A549 (cell line): Measurements from ENCODE around the gene MADCAM1. TPM values are rescaled to one million over a fixed set of nuclear protein-coding genes. Genes with fewer than 3 reads are reported as not detected.

Source experiments
- ATAC-seq, 2 experiments: fragments of 200-7000 bp in 1 of 2; fragments of >200 bp in 1 of 2; cut with Nextera tagmentation in 1 of 2; cut with Tn5 transposase in 1 of 2; 3 replicates each; pipeline versions ENCODE4 v1.8.0 to v1.9.1; 2018 to 2020; ENCODE audit warnings: mild to moderate bottlenecking in 1 of 2, moderate library complexity in 1 of 2
- CTCF ChIA-PET: fragments of 300-600 bp; sonication (Branson Sonifier 250); formaldehyde crosslinking; extraction: SDS; loops from one replicate; lab custom pipeline; 2021; ENCODE audit warnings: antibody characterized with exemption, inconsistent platforms; lab: Yijun Ruan, JAX
- POLR2A ChIA-PET: fragments of 350-600 bp; formaldehyde crosslinking; extraction: SDS; loops from one replicate; lab custom pipeline; 2021; ENCODE audit warnings: antibody characterized with exemption, inconsistent platforms; lab: Yijun Ruan, JAX
- DNase-seq, 2 experiments: peaks; one replicate each; pipeline versions ENCODE4 v3.0.0 to v3.0.0-alpha.2; 2011 to 2016; ENCODE audit warnings: low read depth in 1 of 2, low spot score in 1 of 2
- FAIRE-seq: peaks from 2 replicates; lab custom pipeline; 2011; peaks lifted over from hg19 to GRCh38; lab: Jason Lieb, UNC
- H3K27ac ChIP-seq, 2 experiments: fragments of >200 bp; sonication (Bioruptor Twin); formaldehyde crosslinking; 3 replicates each; pipeline ENCODE4 v1.5.1; 2016 to 2017
- H3K4me1 ChIP-seq: fragments of >200 bp; sonication (Bioruptor Twin); formaldehyde crosslinking; 3 replicates; pipeline ENCODE4 v1.6.1; 2016
- H3K4me2 ChIP-seq: fragments of >200 bp; sonication (Bioruptor Twin); formaldehyde crosslinking; 3 replicates; pipeline ENCODE4 v1.6.1; 2016
- H3K4me3 ChIP-seq: fragments of >200 bp; sonication (Bioruptor Twin); formaldehyde crosslinking; 3 replicates; pipeline ENCODE4 v1.5.1; 2016
- H3K9me3 ChIP-seq: fragments of >200 bp; sonication (Bioruptor Twin); formaldehyde crosslinking; 3 replicates; pipeline ENCODE4 v1.6.1; 2016
- BHLHE40 ChIP-seq: IDR thresholded peaks from 2 replicates; pipeline ENCODE4 v1.6.1; 2012; ENCODE audit warnings: low read depth, low read length, inconsistent platforms
- CBX8 ChIP-seq: fragments of 200-600 bp; sonication (generic); IDR thresholded peaks from 2 replicates; pipeline ENCODE4 v1.6.1; 2016
- CHD4 ChIP-seq: fragments of 200-600 bp; sonication (generic); IDR thresholded peaks from 2 replicates; pipeline ENCODE4 v1.6.1; 2016; ENCODE audit warnings: antibody characterized with exemption, mild to moderate bottlenecking, borderline replicate concordance
- E2F6 ChIP-seq: IDR thresholded peaks from 2 replicates; pipeline ENCODE4 v1.6.1; 2012; ENCODE audit warnings: low read depth, borderline replicate concordance
- FOSB ChIP-seq: fragments of 250-450 bp; sonication (Bioruptor Pico); IDR thresholded peaks from 2 replicates; pipeline ENCODE4 v1.5.0; 2020; ENCODE audit warnings: mild to moderate bottlenecking, moderate library complexity
- FOSL2 ChIP-seq, 2 experiments: fragments of 450-650 bp in 1 of 2; fragments of >200 bp in 1 of 2; sonication (Bioruptor Twin) in 1 of 2; formaldehyde crosslinking; IDR thresholded peaks; 2 replicates each; pipeline versions ENCODE4 v1.5.0 to v1.6.1; 2016 to 2020; ENCODE audit warnings: mild to moderate bottlenecking in 1 of 2, moderate library complexity in 1 of 2
- HES2 ChIP-seq: fragments of >200 bp; sonication (Bioruptor Twin); formaldehyde crosslinking; IDR thresholded peaks from 2 replicates; pipeline ENCODE4 v1.6.1; 2016
- HOXA7 ChIP-seq: fragments of 250-450 bp; sonication (Bioruptor Pico); IDR thresholded peaks from 2 replicates; pipeline ENCODE4 v1.5.0; 2020; ENCODE audit warnings: mild to moderate bottlenecking, moderate library complexity
- MYC ChIP-seq: IDR thresholded peaks from 2 replicates; pipeline ENCODE4 v1.6.1; 2012; ENCODE audit warnings: mild to moderate bottlenecking, inconsistent platforms, low read length, improper control_type of control experiment, borderline replicate concordance
- POLR2AphosphoS2 ChIP-seq: conservative IDR thresholded peaks from 2 replicates; pipeline ENCODE4 v1.6.1; 2012; ENCODE audit warnings: low read length, improper control_type of control experiment, inconsistent platforms
- RCOR1 ChIP-seq: fragments of 150-350 bp; IDR thresholded peaks from 2 replicates; pipeline ENCODE4 v1.6.1; 2014; ENCODE audit warnings: antibody characterized with exemption, low read length, low read depth
- REST ChIP-seq: fragments of 200-600 bp; sonication (generic); IDR thresholded peaks from 2 replicates; pipeline ENCODE4 v1.6.1; 2016; ENCODE audit warnings: antibody characterized with exemption, mild to moderate bottlenecking, moderate library complexity
- RNF2 ChIP-seq: fragments of 200-600 bp; sonication (generic); IDR thresholded peaks from 2 replicates; pipeline ENCODE4 v1.6.1; 2016; ENCODE audit warnings: low read depth, mild to moderate bottlenecking, antibody characterized with exemption, moderate library complexity, borderline replicate concordance
- ZNF302 ChIP-seq: fragments of 250-450 bp; sonication (Bioruptor Pico); IDR thresholded peaks from 2 replicates; pipeline ENCODE4 v1.9.0; 2021; ENCODE audit warnings: inconsistent platforms, mild to moderate bottlenecking, moderate library complexity
- WGBS: methylation state at CpG from one replicate; pipeline ENCODE4 v1.1.6; 2017; ENCODE audit errors: missing lambda C conversion rate; 5-methylcytosine and 5-hydroxymethylcytosine counted together
- polyA plus RNA-seq, 4 experiments: library from polyadenylated mRNA; depleted of rRNA in 3 of 4; stranded (reverse); fragments of >200 nt; fragmentation: RNase III in 1 of 4; extraction: RNeasy Plus Mini Kit Qiagen cat#74134 plus additional on column Dnase treatment in 1 of 4; gene quantifications; 2 replicates in 3 of 4; 3 replicates in 1 of 4; pipeline ENCODE4 v1.2.3, GENCODE V29; 2011 to 2017
- TF ChIP-seq, protein P1 (sequence below): fragments of >200 bp; sonication (Bioruptor Twin); formaldehyde crosslinking; IDR thresholded peaks from 3 replicates; pipeline ENCODE4 v1.6.1; 2016

The MADCAM1 gene
- polyA plus RNA-seq, 2 of the 4 experiments (the other 2 are of a cell fraction): 0.06 to 0.25 TPM

DNA sequence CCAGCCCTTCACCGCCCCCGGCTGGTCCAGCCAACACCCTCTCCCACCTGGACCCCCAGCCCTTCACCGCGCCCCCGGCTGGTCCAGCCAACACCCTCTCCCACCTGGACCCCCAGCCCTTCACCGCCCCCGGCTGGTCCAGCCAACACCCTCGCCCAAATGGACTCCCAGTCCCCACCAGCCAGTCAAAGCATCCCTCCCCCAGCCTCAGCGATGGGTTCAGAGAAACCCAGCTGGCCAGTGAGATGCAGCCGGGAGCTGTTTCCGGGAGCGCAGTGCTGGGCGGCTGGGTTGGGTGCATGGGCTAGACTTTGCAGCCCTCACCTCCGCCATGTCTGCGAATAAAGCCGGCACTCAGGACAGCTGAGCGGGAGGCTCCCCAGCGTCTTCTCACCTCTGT, 28.7 kb downstream of the MADCAM1 start:
- ChIA-PET POLR2A (no interaction called here), CTCF (interaction anchor here (1.9 to 2.4 kb wide), 2 partner anchors 8 to 14 kb away, joined by 6 to 20 read pairs; no protein-coding TSS in a partner anchor)
- TF ChIP-seq CHD4 (no peak), HOXA7 (CRISPR knock-in tag) (no peak), CBX8 (no peak), FOSL2 (IDR thresholded peaks at IDR 0.05) (no peak), FOSL2 (CRISPR knock-in tag; IDR thresholded peaks at IDR 0.05) (no peak), HES2 (no peak), MYC (no peak), BHLHE40 (no peak)
- TF ChIP-seq, protein P1, sequence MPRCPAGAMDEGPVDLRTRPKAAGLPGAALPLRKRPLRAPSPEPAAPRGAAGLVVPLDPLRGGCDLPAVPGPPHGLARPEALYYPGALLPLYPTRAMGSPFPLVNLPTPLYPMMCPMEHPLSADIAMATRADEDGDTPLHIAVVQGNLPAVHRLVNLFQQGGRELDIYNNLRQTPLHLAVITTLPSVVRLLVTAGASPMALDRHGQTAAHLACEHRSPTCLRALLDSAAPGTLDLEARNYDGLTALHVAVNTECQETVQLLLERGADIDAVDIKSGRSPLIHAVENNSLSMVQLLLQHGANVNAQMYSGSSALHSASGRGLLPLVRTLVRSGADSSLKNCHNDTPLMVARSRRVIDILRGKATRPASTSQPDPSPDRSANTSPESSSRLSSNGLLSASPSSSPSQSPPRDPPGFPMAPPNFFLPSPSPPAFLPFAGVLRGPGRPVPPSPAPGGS: no peak
- H3K4me2 ChIP-seq: no peak overlapping the region
- H3K4me3 ChIP-seq: no peak overlapping the region
- FAIRE-seq (no peak), DNase-seq (no peak), ATAC-seq (peak in 1 of 2 experiments; percentile 14; a peak in 3 of 6 replicates)
- H3K4me1 ChIP-seq: peaks cover 11% of the 10 kb centered on the region; the same call in 1 of the 3 replicates
- no peak overlapping the region for H3K27ac ChIP-seq
- WGBS: 48% methylated on average over 4 of the region's 18 CpGs
- H3K9me3 ChIP-seq: no peaks in the 10 kb centered on the region

DNA sequence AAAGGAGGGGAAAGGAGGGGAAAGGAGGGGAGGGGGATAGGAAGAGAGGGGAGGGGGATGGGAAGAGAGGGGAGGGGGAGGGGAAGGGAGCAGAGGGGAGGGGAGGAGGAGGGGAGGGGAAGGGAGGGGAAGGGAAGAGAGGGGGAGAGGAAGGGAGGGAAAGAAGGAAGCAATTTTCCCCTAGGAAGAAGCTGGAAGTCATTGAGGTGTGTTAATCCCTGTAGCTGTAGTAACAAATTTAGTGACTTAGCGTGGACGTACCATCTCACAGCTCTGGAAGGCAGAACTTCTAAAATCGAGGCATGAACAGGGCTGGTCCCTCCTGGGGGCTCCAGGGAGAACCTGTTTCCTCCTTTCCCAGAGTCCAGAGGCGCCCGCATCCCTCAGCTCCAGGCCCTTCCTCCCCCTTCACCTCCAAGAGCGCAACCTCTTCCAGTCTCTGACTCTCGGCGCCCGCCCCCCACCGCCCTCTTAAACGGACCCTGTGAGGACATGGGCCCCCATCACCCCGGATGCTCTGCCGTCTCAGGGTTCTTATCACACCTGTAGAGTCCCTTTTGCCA, 29.7 kb downstream of the MADCAM1 start:
- H3K4me3 ChIP-seq: no peak overlapping the region
- ChIA-PET CTCF (interaction anchor here (2.4 kb wide), 1 partner anchor 15 kb away, joined by 20 read pairs; no protein-coding TSS in a partner anchor), POLR2A (no interaction called here)
- DNase-seq: no peak
- no peak for ATAC-seq
- H3K27ac ChIP-seq: no peak overlapping the region
- H3K4me1 ChIP-seq: peaks cover 15% of the 10 kb centered on the region; the same call in 2 of the 3 replicates
- WGBS: 65% methylated on average over 9 of the region's 13 CpGs
- no peak for TF ChIP-seq BHLHE40
- TF ChIP-seq FOSB (CRISPR knock-in tag): no peak
- TF ChIP-seq, protein P1: no peak
- no peak for TF ChIP-seq HES2
- TF ChIP-seq POLR2AphosphoS2: no peak
- no peak for TF ChIP-seq RCOR1
- no peak for FAIRE-seq
- H3K4me2 ChIP-seq: no peak overlapping the region
- no peaks in the 10 kb centered on the region for H3K9me3 ChIP-seq

GRCh38 chr19:530134-531008, 34.1 kb downstream of the MADCAM1 start:
- CTCF ChIA-PET: interaction anchor here (0.8 to 2.8 kb wide), 5 partner anchors 12 to 46 kb away, joined by 3 to 9 read pairs (median 5); no protein-coding TSS in a partner anchor
- DNase-seq (no peak), ATAC-seq (no peak), FAIRE-seq (no peak)
- Histone ChIP-seq H3K4me2 (peak overlapping the region; percentile 69), H3K9me3 (no peaks in the 10 kb centered on the region), H3K4me1 (peaks cover 32% of the 10 kb centered on the region), H3K4me3 (peak overlapping the region; percentile 87), H3K27ac (peak overlapping the region; percentile 98 to 100)
- 67% methylated on average over 29 of the region's 38 CpGs for WGBS
- no peak for TF ChIP-seq CHD4
- TF ChIP-seq RNF2: no peak
- TF ChIP-seq ZNF302 (CRISPR knock-in tag): no peak
- TF ChIP-seq REST: no peak
- peak; percentile 10; the same call in 1 of the 2 replicates for TF ChIP-seq E2F6
- POLR2A ChIA-PET: interaction anchor here (0.6 to 2.0 kb wide), 5 partner anchors 24 to 878 kb away, joined by 3 to 7 read pairs (median 5); partner anchors contain the start of gene BSG
